Neutrophil (primary cell): Measurements from ENCODE around the gene ZNF629.

Experiments used
- H3K27ac ChIP-seq: fragments of 200-600 bp; sonication (generic); 2 replicates; pipeline ENCODE4 v1.5.1; 2016; ENCODE audit warnings: mild to moderate bottlenecking, moderate library complexity
- H3K27me3 ChIP-seq: fragments of 200-600 bp; sonication (generic); 2 replicates; pipeline ENCODE4 v1.6.0; 2016; ENCODE audit warnings: mild to moderate bottlenecking
- H3K36me3 ChIP-seq: fragments of 200-600 bp; sonication (generic); 2 replicates; pipeline ENCODE4 v1.5.1; 2017
- H3K4me1 ChIP-seq, 2 experiments: fragments of 200-600 bp in 1 of 2; sonication (generic) in 1 of 2; 1 replicate in 1 of 2; 2 replicates in 1 of 2; pipeline versions ENCODE4 v1.5.1 to v1.6.1; 2013 to 2016; ENCODE audit warnings: low read depth in 1 of 2, low read length in 1 of 2, mild to moderate bottlenecking in 1 of 2, moderate library complexity in 1 of 2; ENCODE audit not compliant: control insufficient read depth in 1 of 2, insufficient read depth in 1 of 2
- H3K4me3 ChIP-seq, 2 experiments: fragments of 200-600 bp in 1 of 2; sonication (generic) in 1 of 2; 1 replicate in 1 of 2; 2 replicates in 1 of 2; pipeline ENCODE4 v1.5.1; 2013 to 2016; ENCODE audit warnings: low read depth in 1 of 2, low read length in 1 of 2, mild to moderate bottlenecking in 1 of 2, moderate library complexity in 1 of 2
- H3K9me3 ChIP-seq: fragments of 200-600 bp; sonication (generic); 2 replicates; pipeline ENCODE4 v1.5.1; 2016
- TF ChIP-seq, protein P1 (sequence below): fragments of 200-600 bp; sonication (generic); IDR thresholded peaks from 2 replicates; pipeline ENCODE4 v1.5.1; 2016; ENCODE audit warnings: antibody characterized with exemption

The ZNF629 gene

DNA sequence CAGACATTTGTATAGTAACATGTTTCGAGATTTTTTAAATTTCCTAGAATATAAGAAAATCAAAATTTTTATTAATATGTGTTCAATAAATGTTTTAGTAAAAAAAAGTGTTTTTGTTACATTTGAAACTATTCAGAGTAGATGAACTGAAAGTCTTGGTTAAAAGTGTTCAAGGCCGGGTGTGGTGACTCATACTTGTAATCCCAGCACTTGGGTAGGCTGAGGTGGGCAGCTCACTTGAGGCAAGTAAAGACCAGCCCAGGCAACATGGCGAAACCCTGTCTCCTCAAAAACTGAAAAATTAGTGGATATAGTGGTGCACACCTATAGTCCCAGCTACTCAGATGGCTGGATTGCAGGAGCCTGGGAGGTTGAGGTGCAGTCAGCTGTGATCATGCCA lies 55.6 kb downstream of the ZNF629 start:
- no peaks in the 10 kb centered on the region for H3K27me3 ChIP-seq
- H3K9me3 ChIP-seq, result no peaks in the 10 kb centered on the region
- H3K4me3 ChIP-seq, result no peak overlapping the region
- H3K36me3 ChIP-seq, result peaks cover 72% of the 10 kb centered on the region
- H3K27ac ChIP-seq, result no peak overlapping the region
- TF ChIP-seq, protein P1, sequence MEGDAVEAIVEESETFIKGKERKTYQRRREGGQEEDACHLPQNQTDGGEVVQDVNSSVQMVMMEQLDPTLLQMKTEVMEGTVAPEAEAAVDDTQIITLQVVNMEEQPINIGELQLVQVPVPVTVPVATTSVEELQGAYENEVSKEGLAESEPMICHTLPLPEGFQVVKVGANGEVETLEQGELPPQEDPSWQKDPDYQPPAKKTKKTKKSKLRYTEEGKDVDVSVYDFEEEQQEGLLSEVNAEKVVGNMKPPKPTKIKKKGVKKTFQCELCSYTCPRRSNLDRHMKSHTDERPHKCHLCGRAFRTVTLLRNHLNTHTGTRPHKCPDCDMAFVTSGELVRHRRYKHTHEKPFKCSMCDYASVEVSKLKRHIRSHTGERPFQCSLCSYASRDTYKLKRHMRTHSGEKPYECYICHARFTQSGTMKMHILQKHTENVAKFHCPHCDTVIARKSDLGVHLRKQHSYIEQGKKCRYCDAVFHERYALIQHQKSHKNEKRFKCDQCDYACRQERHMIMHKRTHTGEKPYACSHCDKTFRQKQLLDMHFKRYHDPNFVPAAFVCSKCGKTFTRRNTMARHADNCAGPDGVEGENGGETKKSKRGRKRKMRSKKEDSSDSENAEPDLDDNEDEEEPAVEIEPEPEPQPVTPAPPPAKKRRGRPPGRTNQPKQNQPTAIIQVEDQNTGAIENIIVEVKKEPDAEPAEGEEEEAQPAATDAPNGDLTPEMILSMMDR, result no peak
- H3K4me1 ChIP-seq, result peaks cover 12 to 13% of the 10 kb centered on the region in 2 experiments

DNA sequence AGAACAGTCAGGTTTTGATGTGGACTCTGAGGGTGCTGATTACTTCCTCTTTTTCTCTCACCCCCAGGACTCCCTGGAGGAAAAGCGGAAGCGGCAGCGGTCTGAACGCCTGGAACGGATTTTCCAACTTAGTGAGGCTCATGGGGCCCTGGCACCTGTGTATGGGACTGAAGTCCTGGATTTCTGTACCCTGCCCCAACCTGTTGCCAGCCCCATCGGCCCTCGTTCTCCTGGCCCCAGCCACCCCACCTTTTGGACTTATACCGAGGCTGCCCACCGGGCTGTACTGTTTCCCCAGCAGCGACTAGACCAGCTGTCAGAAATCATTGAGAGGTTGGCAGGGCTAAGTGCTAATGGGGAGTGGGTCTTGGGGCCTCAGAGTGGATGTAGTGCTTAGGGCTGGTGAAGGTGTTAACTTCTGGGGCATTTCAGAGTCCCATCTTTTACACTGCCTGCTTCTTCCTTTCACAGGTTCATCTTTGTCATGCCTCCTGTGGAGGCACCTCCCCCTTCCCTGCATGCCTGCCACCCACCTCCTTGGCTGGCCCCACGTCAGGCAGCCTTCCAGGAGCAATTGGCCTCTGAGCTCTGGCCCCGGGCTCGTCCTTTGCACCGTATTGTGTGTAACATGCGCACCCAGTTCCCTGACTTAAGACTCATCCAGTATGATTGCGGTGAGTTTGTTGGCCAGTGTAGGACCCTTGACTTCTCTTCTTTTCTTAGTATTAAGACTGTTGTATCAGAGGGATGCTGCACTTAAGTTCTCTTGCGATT lies 57.9 kb downstream of the ZNF629 start:
- no peak overlapping the region for H3K4me3 ChIP-seq
- H3K27ac ChIP-seq, result peak overlapping the region; percentile 75

More for the DNA sequence above, 57.9 kb downstream of the ZNF629 start:
- Histone ChIP-seq H3K9me3 (no peaks in the 10 kb centered on the region), H3K27me3 (no peaks in the 10 kb centered on the region), H3K36me3 (peaks cover 58% of the 10 kb centered on the region), H3K4me1 (peaks cover 29 to 30% of the 10 kb centered on the region in 2 experiments)
- TF ChIP-seq, protein P1, result no peak
